PC-9 (cell line): ENCODE measurements around the gene POU6F2.

ENCODE experiments used
- CTCF ChIP-seq: fragments of 200-600 bp; sonication (generic); conservative IDR thresholded peaks from 2 replicates; pipeline ENCODE4 v1.6.1; 2017; ENCODE audit warnings: mixed run types, antibody characterized with exemption, mild to moderate bottlenecking, moderate library complexity
- EZH2 ChIP-seq: fragments of 200-600 bp; sonication (generic); IDR thresholded peaks from 2 replicates; pipeline ENCODE4 v1.8.0; 2017; ENCODE audit warnings: antibody characterized with exemption, low read depth

GRCh38 chr7:39480901-39481300, 503.2 kb downstream of the POU6F2 start:
- TF ChIP-seq CTCF, result no peak
- no peak for TF ChIP-seq EZH2
